Upper lobe of left lung (tissue), 6 donors: ENCODE results near the gene VASH2. TPM values are rescaled to one million over a fixed set of nuclear protein-coding genes. Genes with fewer than 3 reads are reported as not detected.
A peak's percentile ranks its signal among the peaks of the same experiment; 100 is the strongest.

Experiments
- ATAC-seq, 2 donors: fragments of 200-7000 bp; cut with Tn5 transposase; one replicate each; pipeline ENCODE4 v1.9.1; 2022; ENCODE audit warnings: mild to moderate bottlenecking in 2 of 2, moderate library complexity in 2 of 2; ENCODE audit not compliant: low FRiP score in 2 of 2
- DNase-seq, 2 donors: peaks; one replicate each; pipeline ENCODE4 v3.0.0-alpha.2; 2019 to 2020
- H3K27ac ChIP-seq, 4 donors: fragments of 200-600 bp; sonication (generic); one replicate each; pipeline ENCODE4 v1.5.1; 2016 to 2019
- H3K27me3 ChIP-seq, 4 donors: fragments of 200-600 bp; sonication (generic); one replicate each; pipeline ENCODE4 v1.5.1; 2017 to 2019
- H3K36me3 ChIP-seq, 4 donors: fragments of 200-600 bp; sonication (generic); one replicate each; pipeline ENCODE4 v1.5.1; 2016 to 2019
- H3K4me1 ChIP-seq, 4 donors: fragments of 200-600 bp; sonication (generic); one replicate each; pipeline ENCODE4 v1.5.1; 2018 to 2019
- H3K4me3 ChIP-seq, 4 donors: fragments of 200-600 bp; sonication (generic); one replicate each; pipeline ENCODE4 v1.5.1; 2017 to 2019; ENCODE audit warnings: mild to moderate bottlenecking in 2 of 4, moderate library complexity in 1 of 4
- H3K9me3 ChIP-seq, 4 donors: fragments of 200-600 bp; sonication (generic); one replicate each; pipeline ENCODE4 v1.5.1; 2018 to 2019
- EP300 ChIP-seq, 4 donors: sonication (generic); formaldehyde crosslinking; IDR thresholded peaks; one replicate each; pipeline ENCODE4 v1.5.1; 2017; ENCODE audit warnings: antibody characterized with exemption in 4 of 4, control low read depth in 2 of 4
- POLR2A ChIP-seq, 4 donors: fragments of 450-650 bp; IDR thresholded peaks; one replicate each; pipeline ENCODE4 v1.5.1; 2016 to 2017; ENCODE audit warnings: antibody characterized with exemption in 4 of 4, mild to moderate bottlenecking in 2 of 4
- POLR2AphosphoS5 ChIP-seq, 2 donors: sonication (generic); formaldehyde crosslinking; IDR thresholded peaks; one replicate each; pipeline ENCODE4 v1.5.1; 2017; ENCODE audit warnings: antibody characterized with exemption in 2 of 2
- WGBS, 2 donors: methylation state at CpG; one replicate each; pipeline ENCODE4 v1.1.5; 2017 to 2018; 5-methylcytosine and 5-hydroxymethylcytosine counted together
- total RNA-seq, 6 donors: library from RNA; depleted of rRNA in 4 of 6; stranded (reverse); fragments of >200 nt in 4 of 6; gene quantifications; one replicate each; pipeline versions ENCODE4 v1.1.0 to v1.2.1, GENCODE V29; 2016 to 2021
- TF ChIP-seq, protein P1 (sequence below), 6 experiments: fragments of 450-650 bp in 4 of 6; fragments of 200-600 bp in 2 of 6; sonication (generic) in 2 of 6; IDR thresholded peaks; one replicate each; pipeline ENCODE4 v1.5.1; 2016 to 2019; ENCODE audit warnings: antibody characterized with exemption in 6 of 6
- donor health status: DM: no; HTN: no; CAD: no; lungs with moderate emphysema.
- donor health status: DM: no; HTN: yes; CAD: no; lungs with severe emphysema.

The VASH2 gene
- total RNA-seq, 6 donors from 2014 or later, result 0.30 to 3.1 (median 1.4) TPM

DNA sequence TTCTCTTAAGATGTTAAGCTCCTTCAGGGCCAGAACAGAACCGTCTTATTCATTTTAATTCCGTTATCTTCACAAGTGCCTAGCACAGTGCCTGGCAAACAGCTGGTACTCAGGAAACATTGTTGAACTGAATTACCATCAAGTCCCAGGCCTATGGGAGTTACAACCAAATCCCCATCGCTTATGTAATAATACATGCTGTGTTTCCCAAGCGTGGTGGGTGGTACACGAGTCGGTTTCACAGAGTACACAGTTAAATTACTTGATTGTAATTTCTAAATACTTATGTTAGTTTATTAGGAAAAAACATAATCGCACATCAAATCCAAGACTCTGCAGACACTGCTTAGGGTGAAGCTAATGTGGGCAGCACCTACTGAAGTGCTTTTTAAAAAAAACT is 64.3 kb downstream of the VASH2 start:
- no peaks in the 10 kb centered on the region for H3K27me3 ChIP-seq
- peak overlapping the region; percentile 60 to 89 (median 78) for H3K4me3 ChIP-seq
- H3K9me3 ChIP-seq, result no peaks in the 10 kb centered on the region
- no peak for TF ChIP-seq POLR2A (IDR thresholded peaks at IDR 0.05)
- TF ChIP-seq POLR2AphosphoS5 (IDR thresholded peaks at IDR 0.05), result no peak
- TF ChIP-seq, protein P1, sequence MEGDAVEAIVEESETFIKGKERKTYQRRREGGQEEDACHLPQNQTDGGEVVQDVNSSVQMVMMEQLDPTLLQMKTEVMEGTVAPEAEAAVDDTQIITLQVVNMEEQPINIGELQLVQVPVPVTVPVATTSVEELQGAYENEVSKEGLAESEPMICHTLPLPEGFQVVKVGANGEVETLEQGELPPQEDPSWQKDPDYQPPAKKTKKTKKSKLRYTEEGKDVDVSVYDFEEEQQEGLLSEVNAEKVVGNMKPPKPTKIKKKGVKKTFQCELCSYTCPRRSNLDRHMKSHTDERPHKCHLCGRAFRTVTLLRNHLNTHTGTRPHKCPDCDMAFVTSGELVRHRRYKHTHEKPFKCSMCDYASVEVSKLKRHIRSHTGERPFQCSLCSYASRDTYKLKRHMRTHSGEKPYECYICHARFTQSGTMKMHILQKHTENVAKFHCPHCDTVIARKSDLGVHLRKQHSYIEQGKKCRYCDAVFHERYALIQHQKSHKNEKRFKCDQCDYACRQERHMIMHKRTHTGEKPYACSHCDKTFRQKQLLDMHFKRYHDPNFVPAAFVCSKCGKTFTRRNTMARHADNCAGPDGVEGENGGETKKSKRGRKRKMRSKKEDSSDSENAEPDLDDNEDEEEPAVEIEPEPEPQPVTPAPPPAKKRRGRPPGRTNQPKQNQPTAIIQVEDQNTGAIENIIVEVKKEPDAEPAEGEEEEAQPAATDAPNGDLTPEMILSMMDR (IDR thresholded peaks at IDR 0.05), result no peak
- TF ChIP-seq EP300 (IDR thresholded peaks at IDR 0.05), result no peak
- DNase-seq (no peak), ATAC-seq (peak in 1 of 2 donors; percentile 25)
- H3K4me1 ChIP-seq, result peaks cover 10 to 20% (median 16%) of the 10 kb centered on the region in 4 donors
- WGBS, 2 donors, result 13 to 19% methylated on average over 7 of the region's 7 CpGs
- H3K27ac ChIP-seq, result peak overlapping the region; percentile 85 to 94 (median 90)
- H3K36me3 ChIP-seq, result peaks cover 0 to 22% (median 2%) of the 10 kb centered on the region in 4 donors

DNA sequence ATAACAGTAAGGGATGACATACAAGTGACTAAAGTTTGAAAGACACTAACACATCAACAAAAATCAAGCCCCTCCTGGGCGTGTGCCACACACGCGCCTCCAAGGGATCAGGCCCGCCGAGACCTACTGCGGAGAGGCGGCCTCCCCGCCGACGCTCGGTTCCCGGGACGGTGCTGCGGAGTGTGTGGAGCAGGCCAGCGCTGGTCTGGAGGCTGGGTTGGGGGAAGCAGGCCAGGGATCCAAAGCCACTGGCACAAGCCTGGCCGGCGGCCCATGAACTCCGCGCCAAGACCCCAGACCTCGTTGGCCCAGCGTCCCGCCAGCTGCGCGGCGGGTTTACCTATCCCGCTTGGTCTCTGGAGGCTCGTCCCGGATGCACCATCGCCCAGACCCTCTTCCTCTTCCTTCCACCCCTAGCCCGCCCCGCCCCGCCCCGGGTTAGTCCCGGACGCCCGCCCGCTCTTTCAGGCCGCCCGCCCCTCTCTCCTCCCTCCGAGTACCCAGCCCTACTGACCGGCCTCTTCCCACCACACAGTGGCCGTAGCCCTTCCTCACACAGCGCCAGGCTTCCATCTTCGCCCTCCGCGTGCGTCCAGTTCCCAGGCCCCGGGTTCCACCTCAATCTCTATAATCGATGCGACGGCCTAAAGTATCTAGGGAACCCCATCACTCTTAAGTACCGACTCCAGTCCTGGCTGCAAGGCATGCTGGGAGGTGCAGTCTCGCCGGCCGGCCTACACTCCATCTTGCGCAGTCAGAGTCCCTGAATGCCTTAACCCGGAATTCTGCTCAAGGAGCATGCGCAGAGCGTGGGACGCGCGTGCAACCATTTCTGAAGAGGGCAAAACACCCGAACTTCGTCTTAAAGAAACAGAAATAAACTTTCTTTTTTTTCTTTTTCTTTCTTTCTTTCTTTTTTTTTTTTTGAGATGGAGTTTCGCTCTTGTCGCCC is 65.0 kb downstream of the VASH2 start, which contains the start of gene ANGEL2:
Gene ANGEL2, minus strand, starts transcription at position 769 of the 952 bp plus-strand sequence. Its CDS starts 196 bp downstream, at position 573.
- peaks cover 0 to 22% (median 0%) of the 10 kb centered on the region in 4 donors for H3K36me3 ChIP-seq
- DNase-seq, result peak; percentile 94 to 98
- TF ChIP-seq, protein P1 (IDR thresholded peaks at IDR 0.05), result no peak
- TF ChIP-seq POLR2AphosphoS5 (IDR thresholded peaks at IDR 0.05), result peak in 1 of 2 donors; percentile 69
- peak in 3 of 4 donors; percentile 17 to 75 (median 74) for TF ChIP-seq POLR2A (IDR thresholded peaks at IDR 0.05)
- H3K9me3 ChIP-seq, result no peaks in the 10 kb centered on the region
- no peaks in the 10 kb centered on the region for H3K27me3 ChIP-seq
- H3K27ac ChIP-seq, result peak within 1 kb of the TSS; percentile 85 to 94 (median 90)
- peaks cover 10 to 20% (median 16%) of the 10 kb centered on the region in 4 donors for H3K4me1 ChIP-seq
- ATAC-seq, result peak; percentile 99
- 0% methylated on average over 56 of the region's 66 CpGs for WGBS, 2 donors
- H3K4me3 ChIP-seq, result peak within 1 kb of the TSS; percentile 60 to 89 (median 78)

DNA sequence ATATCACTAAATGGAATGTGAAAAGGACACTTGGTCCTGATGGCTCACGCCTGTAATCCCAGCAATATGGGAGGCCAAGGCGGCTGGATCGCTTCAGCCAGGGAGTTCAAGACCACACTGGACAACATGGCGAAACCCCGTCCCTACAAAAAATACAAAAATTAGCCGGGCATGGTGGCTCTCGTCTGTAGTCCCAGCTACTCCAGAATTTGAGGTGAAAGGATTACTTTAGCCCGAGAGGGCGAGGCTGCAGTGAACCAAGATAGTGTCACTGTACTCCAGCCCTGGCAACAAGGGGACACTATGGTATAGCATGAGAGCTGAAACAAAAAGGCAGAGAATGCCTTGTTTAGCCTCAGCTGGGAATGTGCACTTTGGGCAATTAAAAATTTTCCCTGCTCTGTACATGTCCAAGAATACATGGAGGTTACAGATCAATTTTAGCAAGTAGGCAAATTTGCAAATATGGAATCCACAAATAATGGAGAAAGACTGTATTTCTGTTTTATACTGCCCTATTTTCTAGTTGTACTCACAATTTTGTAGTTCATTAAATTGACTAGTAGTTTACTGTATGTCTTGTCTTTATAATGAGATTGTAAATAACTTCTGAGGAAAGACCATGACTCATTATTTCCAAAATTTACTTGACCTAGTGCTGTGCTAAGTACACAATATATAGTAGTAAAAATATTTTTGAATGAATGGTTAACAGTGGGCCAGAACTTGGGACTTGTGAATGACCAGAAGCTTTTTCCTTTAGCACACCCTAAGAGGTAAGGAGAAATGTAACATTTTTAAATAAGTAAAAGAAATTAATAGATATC is 67.3 kb downstream of the VASH2 start:
- 90 to 93% methylated on average over 9 of the region's 9 CpGs for WGBS, 2 donors

DNA sequence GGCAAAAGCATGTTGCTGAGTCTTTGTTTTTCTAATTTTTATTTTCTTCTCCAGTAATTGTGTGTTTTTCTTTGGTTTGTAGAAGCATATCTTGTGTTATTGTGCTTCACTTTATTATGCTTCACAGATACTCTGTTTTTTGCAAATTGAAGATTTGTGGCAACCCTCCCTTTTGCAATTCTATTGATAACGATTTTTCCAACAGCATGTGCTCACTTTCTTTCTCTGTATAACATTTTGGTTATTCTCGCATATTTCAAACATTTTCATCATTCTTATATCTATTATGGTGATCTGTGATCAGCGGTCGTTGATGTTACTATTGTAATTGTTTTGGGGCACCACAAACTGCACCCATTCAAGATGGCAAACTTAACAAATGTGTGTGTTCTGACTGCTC is 69.1 kb downstream of the VASH2 start:
- ATAC-seq, result no peak

More for the DNA sequence above, 67.3 kb downstream of the VASH2 start:
- H3K36me3 ChIP-seq, result peaks cover 0 to 5% (median 0%) of the 10 kb centered on the region in 4 donors
- no peak overlapping the region for H3K4me3 ChIP-seq
- no peaks in the 10 kb centered on the region for H3K27me3 ChIP-seq
- no peaks in the 10 kb centered on the region for H3K9me3 ChIP-seq
- no peak for DNase-seq
- ATAC-seq, result no peak
- TF ChIP-seq POLR2A (IDR thresholded peaks at IDR 0.05) (no peak), EP300 (IDR thresholded peaks at IDR 0.05) (no peak), POLR2AphosphoS5 (IDR thresholded peaks at IDR 0.05) (no peak)
- TF ChIP-seq, protein P1 (IDR thresholded peaks at IDR 0.05), result no peak
- H3K4me1 ChIP-seq, result peaks cover 10 to 20% (median 16%) of the 10 kb centered on the region in 4 donors
- no peak overlapping the region for H3K27ac ChIP-seq

More for the DNA sequence above, 69.1 kb downstream of the VASH2 start:
- Histone ChIP-seq H3K27ac (no peak overlapping the region), H3K36me3 (no peaks in the 10 kb centered on the region), H3K9me3 (no peaks in the 10 kb centered on the region), H3K4me3 (no peak overlapping the region), H3K27me3 (no peaks in the 10 kb centered on the region), H3K4me1 (peaks cover 4 to 10% (median 7%) of the 10 kb centered on the region in 4 donors)
- no peak for DNase-seq
- TF ChIP-seq, protein P1 (IDR thresholded peaks at IDR 0.05), result no peak
- TF ChIP-seq EP300 (IDR thresholded peaks at IDR 0.05), result no peak
- no peak for TF ChIP-seq POLR2AphosphoS5 (IDR thresholded peaks at IDR 0.05)
- TF ChIP-seq POLR2A (IDR thresholded peaks at IDR 0.05), result no peak
- 91 to 92% methylated on average over 4 of the region's 4 CpGs for WGBS, 2 donors
